DND-41 (cell line): ENCODE results near the gene SCN3B.

Experiments used
- EZH2 ChIP-seq: IDR thresholded peaks from 3 replicates; pipeline ENCODE4 v1.6.1; 2012; ENCODE audit warnings: borderline replicate concordance, low read depth, mild to moderate bottlenecking, moderate library complexity, low read length, inconsistent platforms; ENCODE audit not compliant: severe bottlenecking
- TF ChIP-seq, protein P1 (sequence below): IDR thresholded peaks from 2 replicates; pipeline ENCODE4 v1.5.1; 2012; ENCODE audit warnings: borderline replicate concordance, low read length, moderate library complexity, mild to moderate bottlenecking; ENCODE audit not compliant: poor library complexity, severe bottlenecking; ENCODE audit errors: extremely low read depth

DNA sequence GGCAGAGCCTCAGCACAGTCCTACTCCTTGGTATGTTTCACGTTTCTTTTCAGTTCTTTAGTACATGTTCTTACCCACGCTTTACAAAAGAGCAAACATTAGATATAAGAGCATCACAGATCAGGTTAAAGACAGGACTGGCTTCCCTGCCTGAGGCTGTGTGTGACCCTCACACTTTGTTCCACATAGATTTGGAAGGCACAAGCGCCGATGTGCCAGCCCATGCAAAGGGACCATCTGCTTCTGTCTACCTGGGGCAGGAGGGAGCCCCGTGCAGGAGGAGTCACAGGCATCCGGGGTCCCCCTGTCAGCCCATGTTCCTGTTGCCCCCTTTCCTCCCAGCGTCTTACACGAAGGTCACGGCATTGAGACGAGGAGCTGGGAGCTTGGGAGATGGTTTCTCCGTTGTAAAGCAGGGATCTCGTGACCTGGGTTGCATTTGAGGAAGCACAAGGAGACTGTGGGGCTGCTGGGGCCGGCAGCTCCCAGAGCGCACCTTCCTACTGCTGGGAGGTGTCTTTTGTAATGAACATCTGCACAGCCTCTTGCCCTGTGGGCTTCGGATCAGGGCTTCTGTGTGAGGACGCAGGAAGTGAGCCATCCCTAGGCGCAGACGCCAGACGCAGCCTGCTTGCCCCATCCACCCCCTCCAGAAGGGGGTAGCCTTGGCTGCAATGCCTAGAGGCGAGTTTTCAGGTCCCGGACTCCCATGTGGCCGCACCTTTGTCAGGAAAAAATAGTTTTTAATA is 72.6 kb downstream of the SCN3B start:
- TF ChIP-seq, protein P1, sequence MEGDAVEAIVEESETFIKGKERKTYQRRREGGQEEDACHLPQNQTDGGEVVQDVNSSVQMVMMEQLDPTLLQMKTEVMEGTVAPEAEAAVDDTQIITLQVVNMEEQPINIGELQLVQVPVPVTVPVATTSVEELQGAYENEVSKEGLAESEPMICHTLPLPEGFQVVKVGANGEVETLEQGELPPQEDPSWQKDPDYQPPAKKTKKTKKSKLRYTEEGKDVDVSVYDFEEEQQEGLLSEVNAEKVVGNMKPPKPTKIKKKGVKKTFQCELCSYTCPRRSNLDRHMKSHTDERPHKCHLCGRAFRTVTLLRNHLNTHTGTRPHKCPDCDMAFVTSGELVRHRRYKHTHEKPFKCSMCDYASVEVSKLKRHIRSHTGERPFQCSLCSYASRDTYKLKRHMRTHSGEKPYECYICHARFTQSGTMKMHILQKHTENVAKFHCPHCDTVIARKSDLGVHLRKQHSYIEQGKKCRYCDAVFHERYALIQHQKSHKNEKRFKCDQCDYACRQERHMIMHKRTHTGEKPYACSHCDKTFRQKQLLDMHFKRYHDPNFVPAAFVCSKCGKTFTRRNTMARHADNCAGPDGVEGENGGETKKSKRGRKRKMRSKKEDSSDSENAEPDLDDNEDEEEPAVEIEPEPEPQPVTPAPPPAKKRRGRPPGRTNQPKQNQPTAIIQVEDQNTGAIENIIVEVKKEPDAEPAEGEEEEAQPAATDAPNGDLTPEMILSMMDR = no peak
- no peak for TF ChIP-seq EZH2
